Activated CD4-positive, alpha-beta memory T cell treated with anti-CD3 and anti-CD28 coated beads, Interleukin-2, amount 10 ng/mL, durations not matched to agents 7 days and 5 days (primary cell): ENCODE data around the gene ATAD2B. TPM values are rescaled to one million over a fixed set of nuclear protein-coding genes. Genes with fewer than 3 reads are reported as not detected.
"Not testable (repeated sequence)": the region's sequence is repeated elsewhere in the genome, so short reads cannot be mapped to it uniquely, and the experiment has no call there.

Source experiments
- CTCF ChIA-PET: fragments of 350-600 bp; sonication (Branson Sonifier 250); formaldehyde crosslinking; loops from one replicate; lab custom pipeline; 2021; ENCODE audit warnings: antibody characterized with exemption, inconsistent platforms; lab: Charles Lee
- POLR2A ChIA-PET: fragments of 350-600 bp; sonication (Branson Sonifier 250); formaldehyde crosslinking; loops from one replicate; lab custom pipeline; 2021; ENCODE audit warnings: antibody characterized with exemption; lab: Charles Lee
- DNase-seq: peaks from one replicate; pipeline ENCODE4 v3.0.0-alpha.2; 2020
- H3K27ac Mint-ChIP-seq: one replicate; pipeline ENCODE4 v1.8.0; 2021; ENCODE audit warnings: mild to moderate bottlenecking, mixed read lengths
- H3K27me3 Mint-ChIP-seq: one replicate; pipeline ENCODE4 v1.8.0; 2021; ENCODE audit warnings: mixed read lengths
- H3K36me3 Mint-ChIP-seq: one replicate; pipeline ENCODE4 v1.8.0; 2021; ENCODE audit warnings: low read depth, mixed read lengths
- H3K4me1 Mint-ChIP-seq: one replicate; pipeline ENCODE4 v1.8.0; 2021; ENCODE audit warnings: mixed read lengths
- H3K4me3 Mint-ChIP-seq: one replicate; pipeline ENCODE4 v1.8.0; 2021; ENCODE audit warnings: mild to moderate bottlenecking, mixed read lengths
- H3K9me3 Mint-ChIP-seq: one replicate; pipeline ENCODE4 v1.8.0; 2021; ENCODE audit warnings: mixed read lengths
- total RNA-seq, 2 experiments: library from RNA; stranded (reverse); gene quantifications; one replicate each; pipeline ENCODE4 v1.2.3, GENCODE V29; 2021

ATAD2B gene
- total RNA-seq, 2 experiments from 2014 or later, result 17.6 to 19.5 TPM

DNA sequence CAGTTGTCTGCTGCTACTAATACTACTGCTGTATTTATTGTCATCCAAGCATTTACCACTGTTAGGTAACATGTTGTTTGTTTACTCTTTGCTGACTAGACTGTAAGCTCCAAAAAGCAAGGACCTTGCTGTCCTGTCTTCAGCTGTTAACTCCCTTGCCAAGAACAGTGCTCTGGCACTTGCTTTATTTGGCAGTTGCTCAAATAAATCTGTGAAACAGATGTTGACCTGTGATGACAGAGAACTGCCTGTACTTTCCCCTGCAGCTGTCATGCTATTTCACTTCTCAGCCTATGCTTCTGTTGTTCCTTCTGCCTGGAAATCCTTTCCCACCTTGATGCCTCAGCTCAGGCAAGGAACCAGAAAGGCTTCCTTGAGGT, 181.2 kb downstream of the ATAD2B start:
- Mint-ChIP-seq H3K4me3 (no peak overlapping the region), H3K36me3 (no peaks in the 10 kb centered on the region), H3K27me3 (no peaks in the 10 kb centered on the region), H3K27ac (no peak overlapping the region), H3K4me1 (no peaks in the 10 kb centered on the region), H3K9me3 (no peaks in the 10 kb centered on the region)
- no peak for DNase-seq
- POLR2A ChIA-PET, result no interaction called here
- CTCF ChIA-PET, result no interaction called here

DNA sequence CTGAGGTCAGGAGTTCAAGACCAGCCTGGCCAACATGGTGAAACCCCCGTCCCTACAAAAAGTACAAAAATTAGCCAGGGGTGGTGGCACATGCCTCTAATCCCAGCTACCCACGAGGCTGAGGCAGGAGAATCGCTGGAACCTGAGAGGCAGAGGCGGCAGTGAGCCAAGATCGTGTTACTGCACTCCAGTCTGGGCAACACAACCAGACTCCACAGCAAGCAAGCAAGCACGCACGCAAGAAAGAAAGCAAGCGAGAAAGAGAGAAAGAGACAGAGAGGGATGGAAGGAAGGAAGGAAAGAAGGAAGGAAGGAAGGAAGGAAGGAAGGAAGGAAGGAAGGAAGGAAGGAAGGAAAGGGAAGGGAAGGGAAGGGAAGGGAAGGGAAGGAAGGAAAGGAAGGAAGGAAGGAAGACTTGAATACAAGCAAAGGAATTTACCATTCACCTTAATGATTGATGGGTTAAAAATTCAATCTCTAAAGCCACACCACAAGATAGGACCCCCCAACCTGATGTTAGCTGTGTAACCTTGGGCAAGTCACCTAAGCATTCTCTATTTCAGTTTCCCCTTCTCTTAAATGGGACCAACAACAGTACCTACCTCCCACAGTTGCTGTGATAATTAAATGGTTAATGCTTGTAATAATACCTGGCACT, 181.7 kb downstream of the ATAD2B start:
- no peaks in the 10 kb centered on the region for H3K9me3 Mint-ChIP-seq
- H3K36me3 Mint-ChIP-seq, result no peaks in the 10 kb centered on the region
- no peak overlapping the region for H3K4me3 Mint-ChIP-seq
- CTCF ChIA-PET, result no interaction called here
- POLR2A ChIA-PET, result no interaction called here
- H3K4me1 Mint-ChIP-seq, result no peaks in the 10 kb centered on the region
- no peak for DNase-seq
- no peak overlapping the region for H3K27ac Mint-ChIP-seq
- no peaks in the 10 kb centered on the region for H3K27me3 Mint-ChIP-seq

DNA sequence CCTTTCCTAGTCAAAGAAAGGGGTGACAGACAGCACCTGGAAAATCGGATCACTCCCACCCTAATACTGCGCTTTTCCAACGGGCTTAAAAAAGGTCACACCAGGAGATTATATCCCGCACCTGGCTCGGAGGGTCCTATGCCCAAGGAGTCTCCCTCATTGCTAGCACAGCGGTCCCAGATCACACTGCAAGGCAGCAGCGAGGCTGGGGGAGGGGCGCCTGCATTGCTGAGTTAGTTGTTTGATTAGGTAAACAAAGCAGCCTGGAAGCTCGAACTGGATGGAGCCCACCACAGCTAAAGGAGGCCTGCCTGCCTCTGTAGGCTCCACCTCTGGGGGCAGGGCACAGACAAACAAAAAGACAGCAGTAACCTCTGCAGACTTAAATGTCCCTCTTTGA, 190.1 kb downstream of the ATAD2B start:
- POLR2A ChIA-PET, H3K36me3 Mint-ChIP-seq, H3K9me3 Mint-ChIP-seq, H3K27me3 Mint-ChIP-seq, H3K4me3 Mint-ChIP-seq, H3K27ac Mint-ChIP-seq, CTCF ChIA-PET, DNase-seq, H3K4me1 Mint-ChIP-seq: not testable (repeated sequence)

DNA sequence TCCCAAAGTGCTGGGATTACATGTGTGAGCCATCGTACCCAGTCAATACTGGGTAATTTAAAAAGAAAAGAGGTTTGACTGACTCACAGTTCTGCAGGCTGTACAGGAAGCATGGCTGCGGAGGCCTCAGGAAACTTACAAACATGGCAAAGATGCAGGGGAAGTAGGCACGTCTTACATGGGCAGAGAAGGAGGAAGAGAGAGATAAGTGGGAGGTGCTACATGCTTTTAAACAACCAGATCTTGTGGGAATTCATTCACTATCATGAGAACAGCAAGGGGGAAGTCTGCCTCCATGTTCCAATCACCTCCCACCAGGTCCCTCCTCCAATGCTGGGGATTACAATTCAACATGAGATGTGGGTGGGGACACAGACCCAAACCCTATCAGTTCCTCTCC, 192.5 kb downstream of the ATAD2B start:
- Mint-ChIP-seq H3K36me3 (peaks cover 9% of the 10 kb centered on the region), H3K4me1 (peaks cover 2% of the 10 kb centered on the region), H3K4me3 (no peak overlapping the region), H3K27me3 (no peaks in the 10 kb centered on the region), H3K9me3 (no peaks in the 10 kb centered on the region), H3K27ac (no peak overlapping the region)
- DNase-seq, result no peak
- CTCF ChIA-PET, result no interaction called here
- POLR2A ChIA-PET, result no interaction called here

DNA sequence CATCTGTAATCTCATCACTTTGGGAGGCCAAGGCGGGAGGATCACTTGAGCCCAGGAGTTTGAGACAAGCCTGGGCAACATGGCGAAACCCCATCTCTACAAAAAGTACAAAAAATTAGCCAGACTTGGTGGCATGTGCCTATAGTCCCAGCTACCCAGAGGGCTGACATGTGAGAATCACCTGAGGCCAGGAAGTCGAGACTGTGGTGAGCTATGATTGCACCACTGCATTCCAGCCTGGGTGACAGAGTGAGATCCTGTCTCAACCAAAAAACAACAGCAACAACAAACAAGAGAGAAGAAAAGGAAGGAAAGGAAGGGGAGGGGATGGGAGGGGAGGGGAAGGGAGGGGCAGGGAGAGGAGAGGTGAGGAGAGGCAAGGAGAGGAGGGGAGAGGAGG, 203.9 kb downstream of the ATAD2B start:
- H3K27ac Mint-ChIP-seq, H3K4me3 Mint-ChIP-seq, CTCF ChIA-PET, H3K27me3 Mint-ChIP-seq, DNase-seq, H3K4me1 Mint-ChIP-seq, POLR2A ChIA-PET: not testable (repeated sequence)
- peaks cover 25% of the 10 kb centered on the region for H3K36me3 Mint-ChIP-seq
- H3K9me3 Mint-ChIP-seq, result peaks cover 18% of the 10 kb centered on the region

DNA sequence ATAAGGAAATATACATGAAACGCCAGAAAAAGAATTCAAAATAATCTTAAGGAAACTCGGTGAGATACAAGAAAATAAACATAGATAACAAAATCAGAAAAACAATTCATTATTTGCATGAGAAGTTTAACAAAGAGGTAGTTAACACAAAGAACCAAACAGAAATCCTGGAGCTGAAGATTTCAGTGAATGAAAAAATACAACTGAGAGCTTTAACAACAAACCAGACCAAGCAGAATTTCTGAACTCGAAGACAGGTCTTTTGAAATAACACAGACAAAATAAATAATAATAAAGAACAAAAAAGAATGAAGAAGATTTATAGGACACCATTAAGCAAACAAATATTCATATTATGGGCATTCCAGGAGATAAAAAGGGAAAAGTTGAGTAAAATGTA, 204.7 kb downstream of the ATAD2B start:
- Mint-ChIP-seq H3K27ac (no peak overlapping the region), H3K9me3 (peaks cover 18% of the 10 kb centered on the region), H3K4me1 (no peaks in the 10 kb centered on the region), H3K4me3 (no peak overlapping the region), H3K27me3 (no peaks in the 10 kb centered on the region), H3K36me3 (peaks cover 25% of the 10 kb centered on the region)
- CTCF ChIA-PET, result no interaction called here
- POLR2A ChIA-PET, result no interaction called here
- DNase-seq, result no peak

DNA sequence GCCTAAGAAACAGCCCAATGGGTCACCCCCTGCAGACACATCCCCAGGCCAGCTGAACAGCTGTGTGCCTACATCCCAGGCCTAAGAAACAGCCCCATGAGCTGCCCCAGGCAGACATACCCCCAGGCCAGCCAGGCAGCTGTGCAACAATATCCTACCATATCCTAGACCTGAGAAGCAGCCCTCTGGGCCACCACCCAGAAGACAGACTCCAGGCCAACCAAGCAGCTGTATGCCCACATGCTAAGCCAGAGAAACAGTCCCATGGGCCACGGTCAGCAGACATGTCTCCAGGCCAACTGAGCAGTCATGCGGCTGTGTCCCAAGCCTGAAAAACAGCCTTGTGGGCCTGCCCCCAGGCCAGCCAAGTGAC, 205.5 kb downstream of the ATAD2B start:
- Mint-ChIP-seq H3K4me1 (no peaks in the 10 kb centered on the region), H3K9me3 (peaks cover 18% of the 10 kb centered on the region), H3K4me3 (no peak overlapping the region), H3K27me3 (no peaks in the 10 kb centered on the region), H3K36me3 (peaks cover 23% of the 10 kb centered on the region), H3K27ac (no peak overlapping the region)
- CTCF ChIA-PET, result no interaction called here
- POLR2A ChIA-PET, result no interaction called here
- DNase-seq, result no peak

DNA sequence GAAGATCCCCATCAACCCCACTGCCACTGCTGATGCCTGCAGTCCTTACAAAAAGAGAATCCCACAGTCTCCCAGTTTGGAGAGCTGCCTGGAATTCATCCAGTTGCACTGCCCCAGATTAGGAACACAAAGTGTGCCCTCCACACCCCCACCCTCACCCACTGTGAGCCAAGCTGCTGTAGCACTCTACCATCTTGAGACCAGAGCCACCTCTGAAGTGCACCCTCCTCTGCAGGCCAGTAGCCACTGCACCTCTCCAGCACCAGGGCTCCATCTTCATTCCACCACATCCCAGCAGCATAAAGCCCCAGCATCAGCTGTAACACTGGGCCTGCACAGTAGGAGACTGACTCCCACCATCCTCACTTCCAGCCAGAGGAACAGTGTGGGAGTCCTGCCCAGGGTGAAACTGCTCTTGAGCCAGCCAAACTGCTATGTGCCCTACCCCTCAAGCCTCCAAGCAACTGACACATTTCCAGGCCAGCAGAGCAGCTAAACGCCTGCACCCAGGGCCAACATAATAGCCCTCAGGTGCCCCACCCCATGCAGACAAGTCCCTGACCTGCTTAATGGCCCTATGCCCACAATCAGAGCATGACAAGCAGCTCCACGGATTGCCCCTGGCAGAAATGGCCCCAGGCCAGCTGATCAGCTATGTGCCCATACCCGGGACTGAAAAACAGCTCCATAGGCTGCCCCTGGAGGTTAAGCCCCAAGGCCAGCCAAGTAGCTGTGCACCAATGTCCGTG, 206.0 kb downstream of the ATAD2B start:
- Mint-ChIP-seq H3K9me3 (peaks cover 18% of the 10 kb centered on the region), H3K4me3 (no peak overlapping the region), H3K27ac (no peak overlapping the region), H3K27me3 (no peaks in the 10 kb centered on the region), H3K4me1 (no peaks in the 10 kb centered on the region), H3K36me3 (peaks cover 21% of the 10 kb centered on the region)
- POLR2A ChIA-PET, result no interaction called here
- no peak for DNase-seq
- CTCF ChIA-PET, result interaction anchor here (0.6 kb wide), 1 partner anchor 11 kb away, joined by 3 read pairs; no protein-coding TSS in a partner anchor

DNA sequence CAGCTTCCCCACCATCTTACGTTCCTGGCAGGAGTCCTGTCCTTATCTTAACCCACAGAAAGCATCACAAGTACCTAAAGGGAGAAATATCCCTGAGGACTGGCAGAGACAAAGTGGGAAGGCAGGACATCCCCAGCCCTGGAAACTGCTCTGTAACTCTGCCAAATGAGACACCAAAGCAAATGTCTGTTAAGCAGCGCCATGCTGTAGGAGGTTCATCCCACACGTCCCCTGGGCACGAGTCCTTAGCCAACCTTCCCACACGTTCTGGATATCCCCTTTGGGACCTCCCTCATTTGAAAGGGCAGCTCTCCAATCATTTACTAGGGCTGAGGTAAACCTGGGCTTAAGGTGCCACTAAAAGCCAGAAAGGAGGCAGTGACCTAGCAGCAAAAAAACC, 207.2 kb downstream of the ATAD2B start:
- ChIA-PET POLR2A (no interaction called here), CTCF (no interaction called here)
- Mint-ChIP-seq H3K9me3 (peaks cover 18% of the 10 kb centered on the region), H3K36me3 (peaks cover 19% of the 10 kb centered on the region), H3K4me1 (no peaks in the 10 kb centered on the region), H3K27me3 (no peaks in the 10 kb centered on the region), H3K4me3 (no peak overlapping the region), H3K27ac (no peak overlapping the region)
- DNase-seq, result no peak

DNA sequence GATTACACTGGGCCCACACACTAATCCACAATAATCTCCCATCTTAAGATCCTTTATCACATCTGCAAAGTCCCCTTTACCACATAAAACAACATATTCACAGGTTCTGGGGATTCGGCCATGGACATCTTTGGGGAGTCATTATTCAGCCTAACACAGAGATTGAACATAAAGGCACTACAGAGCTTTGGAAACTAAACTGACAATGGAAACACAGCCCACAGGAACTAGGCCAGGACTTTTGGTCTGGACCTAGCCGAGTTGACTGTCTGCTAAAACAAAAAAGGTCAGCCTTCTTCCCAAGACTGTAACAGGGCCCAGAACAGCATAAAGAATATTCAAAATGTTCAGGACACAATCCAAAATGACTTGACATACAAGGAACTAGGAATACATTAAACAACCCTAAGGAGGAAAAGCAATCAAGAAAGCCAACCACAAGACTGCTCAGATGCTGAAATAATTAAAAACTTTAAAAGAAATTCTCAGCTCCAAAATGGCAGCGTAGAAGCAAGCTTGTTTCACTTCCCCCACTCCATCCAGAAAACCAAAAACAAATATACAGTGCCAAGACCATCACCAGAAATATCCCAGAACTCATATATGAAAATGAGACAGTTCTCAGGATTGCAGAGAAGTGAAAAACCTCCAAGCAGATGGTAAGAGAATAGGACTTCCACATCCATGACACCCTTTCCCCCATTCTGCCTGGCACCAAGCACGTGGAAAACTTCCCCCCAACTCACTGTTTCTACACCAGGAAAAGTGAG, 207.8 kb downstream of the ATAD2B start:
- H3K4me1 Mint-ChIP-seq, result no peaks in the 10 kb centered on the region
- no peak for DNase-seq
- peaks cover 19% of the 10 kb centered on the region for H3K36me3 Mint-ChIP-seq
- POLR2A ChIA-PET, result no interaction called here
- CTCF ChIA-PET, result no interaction called here
- H3K27me3 Mint-ChIP-seq, result no peaks in the 10 kb centered on the region
- no peak overlapping the region for H3K4me3 Mint-ChIP-seq
- H3K27ac Mint-ChIP-seq, result no peak overlapping the region
- peaks cover 18% of the 10 kb centered on the region for H3K9me3 Mint-ChIP-seq

DNA sequence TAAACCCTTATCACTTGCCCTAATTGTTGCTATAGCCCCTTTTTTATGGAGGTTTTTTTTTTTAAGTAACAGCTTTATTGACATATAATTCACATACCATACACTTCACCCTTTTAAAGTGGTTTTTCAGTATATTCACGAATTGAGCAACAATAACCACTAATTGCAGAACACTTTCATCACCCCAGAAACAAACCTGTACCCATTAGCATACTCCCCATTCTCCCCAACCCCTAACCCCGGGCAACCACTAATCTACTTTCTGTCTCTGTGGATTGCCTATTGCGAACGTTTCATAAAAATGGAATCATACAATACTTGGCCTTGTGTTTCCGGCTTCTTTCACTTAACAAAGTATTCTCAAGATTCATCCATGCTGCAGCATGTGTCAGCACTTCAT, 213.6 kb downstream of the ATAD2B start:
- no peaks in the 10 kb centered on the region for H3K4me1 Mint-ChIP-seq

DNA sequence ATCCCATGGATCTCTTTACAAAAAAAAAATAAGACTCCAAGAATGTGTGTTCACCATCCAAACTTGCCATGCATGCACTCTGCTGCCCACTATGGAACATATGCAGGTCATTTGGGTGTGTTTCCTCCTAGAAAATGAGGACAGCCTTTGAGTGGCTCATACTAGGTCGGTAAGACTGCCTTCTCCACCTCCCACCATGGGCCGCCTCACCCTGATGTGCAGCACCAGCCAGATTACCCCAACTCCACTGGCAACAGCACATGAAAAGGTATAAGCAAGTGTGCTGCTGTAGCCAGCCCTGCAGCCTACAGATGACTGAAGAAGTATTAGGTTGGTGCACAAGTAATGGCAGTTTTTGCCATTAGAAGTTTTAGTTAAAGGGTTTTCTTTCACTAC, 214.2 kb downstream of the ATAD2B start:
- H3K27ac Mint-ChIP-seq, result no peak overlapping the region
- no peaks in the 10 kb centered on the region for H3K36me3 Mint-ChIP-seq
- no peak for DNase-seq
- H3K27me3 Mint-ChIP-seq, result no peaks in the 10 kb centered on the region
- H3K4me1 Mint-ChIP-seq, result no peaks in the 10 kb centered on the region
- CTCF ChIA-PET, result no interaction called here
- no peak overlapping the region for H3K4me3 Mint-ChIP-seq
- POLR2A ChIA-PET, result no interaction called here
- no peaks in the 10 kb centered on the region for H3K9me3 Mint-ChIP-seq

More for the DNA sequence above, 213.6 kb downstream of the ATAD2B start:
- no peak for DNase-seq
- CTCF ChIA-PET, result interaction anchor here (0.7 kb wide), 1 partner anchor 20 kb away, joined by 4 read pairs; no protein-coding TSS in a partner anchor
- H3K4me3 Mint-ChIP-seq, result no peak overlapping the region
- no peaks in the 10 kb centered on the region for H3K36me3 Mint-ChIP-seq
- H3K27me3 Mint-ChIP-seq, result no peaks in the 10 kb centered on the region
- no peak overlapping the region for H3K27ac Mint-ChIP-seq
- no peaks in the 10 kb centered on the region for H3K9me3 Mint-ChIP-seq
- POLR2A ChIA-PET, result no interaction called here

DNA sequence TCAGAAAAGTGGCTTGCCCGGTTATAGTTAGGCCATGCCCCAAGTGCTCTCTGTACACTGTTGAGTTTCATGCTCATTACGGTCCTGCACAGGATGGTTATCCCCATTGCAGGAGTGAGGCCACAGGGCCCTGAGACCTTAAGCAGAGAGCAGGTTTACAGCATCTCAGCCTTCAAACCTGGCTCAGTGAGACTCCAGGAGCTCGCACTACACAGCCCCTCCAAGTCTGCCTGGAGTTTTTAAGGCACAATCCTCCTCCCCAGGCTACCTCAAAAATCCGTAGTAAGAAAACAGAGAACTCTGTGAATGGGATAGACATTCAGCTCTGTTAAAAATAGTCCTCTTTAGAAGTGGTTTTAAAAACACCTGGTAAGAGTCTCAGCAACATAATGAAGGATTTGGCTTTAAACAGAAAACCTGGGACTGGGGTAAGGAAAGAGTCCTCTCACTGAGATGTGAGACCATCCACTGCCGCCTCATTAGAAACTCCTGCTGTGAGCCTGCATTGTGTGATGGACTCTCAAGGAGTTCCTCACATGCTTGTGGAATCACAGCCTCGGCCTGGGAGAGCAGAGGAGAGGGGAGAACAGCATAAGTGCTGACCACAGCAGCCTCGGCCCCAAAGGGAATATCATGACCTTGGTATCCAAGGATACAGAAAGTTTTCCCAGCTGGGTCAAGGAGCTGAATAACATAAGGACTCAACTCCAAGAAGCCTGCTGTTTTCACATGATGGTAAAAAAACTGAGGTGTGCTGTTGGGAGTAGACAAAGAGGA, 214.8 kb downstream of the ATAD2B start:
- H3K36me3 Mint-ChIP-seq, result no peaks in the 10 kb centered on the region
- DNase-seq, result no peak
- CTCF ChIA-PET, result no interaction called here

More for the DNA sequence above, 214.8 kb downstream of the ATAD2B start:
- POLR2A ChIA-PET, result no interaction called here
- Mint-ChIP-seq H3K4me1 (no peaks in the 10 kb centered on the region), H3K27ac (no peak overlapping the region), H3K4me3 (no peak overlapping the region), H3K27me3 (no peaks in the 10 kb centered on the region), H3K9me3 (no peaks in the 10 kb centered on the region)
